A673 (cell line): ENCODE data around the gene HRH2. TPM values are rescaled to one million over a fixed set of nuclear protein-coding genes. Genes with fewer than 3 reads are reported as not detected.

ENCODE experiments used
- BruUV-seq: library from RNA; stranded (reverse); fragments of 400-500 nt; replicated peaks from 2 replicates; lab custom pipeline; 2021; lab: Mats Ljungman, UMichigan
- CTCF ChIA-PET: fragments of 300-600 bp; sonication (Branson Sonifier 250); formaldehyde crosslinking; loops from one replicate; lab custom pipeline; 2022; ENCODE audit warnings: antibody characterized with exemption; lab: Charles Lee
- POLR2A ChIA-PET: fragments of 300-600 bp; sonication (Branson Sonifier 250); formaldehyde crosslinking; loops from one replicate; lab custom pipeline; 2022; ENCODE audit warnings: antibody characterized with exemption; ENCODE audit not compliant: low non-redundant PET; lab: Charles Lee
- DNase-seq: peaks from one replicate; pipeline ENCODE4 v3.0.0-alpha.2; 2015; ENCODE audit warnings: low spot score
- H3K27ac ChIP-seq: fragments of 200-600 bp; sonication (generic); 2 replicates; pipeline ENCODE4 v1.5.1; 2016; ENCODE audit warnings: mixed run types, low read depth, mild to moderate bottlenecking, mixed read lengths, antibody characterized with exemption, low read length; ENCODE audit not compliant: poor library complexity, severe bottlenecking
- H3K27me3 ChIP-seq: fragments of 200-600 bp; sonication (generic); replicated peaks from 2 replicates; pipeline ENCODE4 v1.6.1; 2017; ENCODE audit warnings: mixed run types, low read depth, mild to moderate bottlenecking, mixed read lengths, antibody characterized with exemption, low read length; ENCODE audit not compliant: insufficient read depth, poor library complexity
- H3K36me3 ChIP-seq: fragments of 200-600 bp; sonication (generic); 2 replicates; pipeline ENCODE4 v1.6.1; 2016; ENCODE audit warnings: mixed run types, mild to moderate bottlenecking, mixed read lengths, antibody characterized with exemption, low read length; ENCODE audit not compliant: insufficient read depth, poor library complexity, severe bottlenecking
- H3K4me1 ChIP-seq: fragments of 200-600 bp; sonication (generic); 2 replicates; pipeline ENCODE4 v1.6.1; 2017; ENCODE audit warnings: mixed run types, mild to moderate bottlenecking, mixed read lengths, antibody characterized with exemption, low read length; ENCODE audit not compliant: insufficient read depth, poor library complexity, severe bottlenecking
- H3K4me3 ChIP-seq: fragments of 200-600 bp; sonication (generic); 2 replicates; pipeline ENCODE4 v1.5.1; 2016; ENCODE audit warnings: low read depth, mixed run types, mild to moderate bottlenecking, mixed read lengths, low read length; ENCODE audit not compliant: poor library complexity, severe bottlenecking
- H3K9me3 ChIP-seq: fragments of 200-600 bp; sonication (generic); 2 replicates; pipeline ENCODE4 v1.6.1; 2016; ENCODE audit warnings: mixed run types, low read depth, mild to moderate bottlenecking, mixed read lengths, antibody characterized with exemption, low read length; ENCODE audit not compliant: poor library complexity, severe bottlenecking
- CTCF ChIP-seq: fragments of 300-800, 200-600 bp; sonication (generic); conservative IDR thresholded peaks from 2 replicates; pipeline ENCODE4 v1.5.1; 2017; ENCODE audit warnings: low read depth, mild to moderate bottlenecking, antibody characterized with exemption, low read length, moderate library complexity, mixed read lengths
- EZH2 ChIP-seq: fragments of 200-600 bp; sonication (generic); IDR thresholded peaks from 2 replicates; pipeline ENCODE4 v1.6.1; 2017; ENCODE audit warnings: borderline replicate concordance, low read depth, mild to moderate bottlenecking, mixed read lengths, antibody characterized with exemption, low read length; ENCODE audit not compliant: poor library complexity, severe bottlenecking
- intact Hi-C: fragments of 100-400 bp; cut with micrococcal nuclease; formaldehyde crosslinking; loops from one replicate; pipeline ENCODE4 v1.10.0; 2022; ENCODE audit not compliant: unreplicated experiment
- total RNA-seq: library from RNA; stranded (reverse); gene quantifications from 2 replicates; pipeline ENCODE4 v1.2.3, GENCODE V29; 2021

HRH2 gene
- total RNA-seq, 1 experiment from 2014 or later, result not detected

DNA sequence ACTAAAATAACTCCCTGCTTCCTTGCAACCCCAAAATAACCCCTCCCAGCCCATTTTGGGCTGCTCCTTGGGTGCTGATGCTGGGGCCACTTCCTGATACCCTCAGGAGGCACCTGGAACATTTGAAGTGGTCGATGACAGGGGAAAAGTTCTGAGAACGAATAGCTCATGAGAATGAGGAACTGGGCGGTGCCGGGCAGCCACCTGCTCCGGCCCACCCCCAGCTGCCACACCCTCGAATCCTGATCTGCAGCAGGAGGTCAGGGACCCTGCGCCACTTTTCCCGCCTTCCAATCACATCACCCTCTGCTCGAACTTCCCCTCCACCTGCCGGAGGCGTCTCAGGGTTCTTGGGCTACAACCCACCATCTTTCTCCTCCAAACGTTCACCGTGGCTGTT, 19.7 kb downstream of the HRH2 start:
- Histone ChIP-seq H3K9me3 (no peaks in the 10 kb centered on the region), H3K4me1 (no peaks in the 10 kb centered on the region), H3K36me3 (no peaks in the 10 kb centered on the region), H3K27me3 (peaks cover 62% of the 10 kb centered on the region), H3K27ac (no peak overlapping the region), H3K4me3 (no peak overlapping the region)
- intact Hi-C loops, result no loop called here
- DNase-seq, result no peak
- ChIA-PET CTCF (interaction anchor here (0.6 kb wide), 1 partner anchor 12 kb away, joined by 12 read pairs; no protein-coding TSS in a partner anchor), POLR2A (no interaction called here)
- no TSS peak for BruUV-seq
- TF ChIP-seq CTCF, result no peak
- TF ChIP-seq EZH2, result no peak

DNA sequence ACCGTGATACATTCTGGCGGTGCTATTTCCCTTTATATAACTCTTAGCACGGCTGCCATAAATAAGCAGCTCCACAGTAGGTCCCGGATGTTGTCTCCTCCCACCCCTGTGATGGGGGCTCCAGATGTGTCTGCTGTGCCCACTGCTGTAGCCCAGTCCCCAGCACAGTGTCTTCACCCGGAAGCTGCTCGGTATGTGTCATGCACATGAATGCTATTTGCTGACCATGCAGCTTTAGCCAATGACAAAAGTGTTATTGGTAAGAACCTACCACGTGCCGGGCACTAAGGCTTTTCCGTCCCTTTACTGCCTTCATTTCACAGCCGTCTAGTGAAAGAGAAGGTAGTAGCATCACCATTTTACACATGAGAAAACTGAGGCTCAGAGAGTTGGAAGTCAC, 20.2 kb downstream of the HRH2 start:
- intact Hi-C loops, result no loop called here
- ChIA-PET CTCF (interaction anchor here (0.6 kb wide), 1 partner anchor 11 kb away, joined by 12 read pairs; no protein-coding TSS in a partner anchor), POLR2A (no interaction called here)
- Histone ChIP-seq H3K9me3 (no peaks in the 10 kb centered on the region), H3K36me3 (no peaks in the 10 kb centered on the region), H3K4me1 (no peaks in the 10 kb centered on the region), H3K27me3 (peaks cover 64% of the 10 kb centered on the region), H3K27ac (no peak overlapping the region), H3K4me3 (no peak overlapping the region)
- no TSS peak for BruUV-seq
- no peak for TF ChIP-seq CTCF
- TF ChIP-seq EZH2, result no peak
- DNase-seq, result no peak

DNA sequence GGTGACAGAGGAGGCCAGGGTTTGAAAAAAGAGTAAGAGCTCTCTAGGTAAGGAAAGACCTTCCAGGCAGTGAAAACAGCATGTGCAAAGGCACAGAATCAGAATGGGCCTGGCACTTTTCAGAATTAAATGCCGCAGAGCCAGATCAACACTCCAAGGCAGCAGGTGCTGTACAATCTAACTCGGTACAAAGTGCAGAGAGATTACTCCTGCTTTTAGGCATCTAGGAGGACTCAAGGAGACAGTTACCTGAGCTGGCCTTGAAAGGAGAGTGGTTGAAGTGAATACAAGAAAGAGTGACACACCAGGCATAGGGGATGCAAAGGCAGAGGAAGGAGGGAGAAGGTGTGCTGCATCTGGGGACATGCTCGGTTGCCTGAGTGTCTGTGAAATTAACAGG, 21.5 kb downstream of the HRH2 start:
- H3K4me3 ChIP-seq, result no peak overlapping the region
- no peaks in the 10 kb centered on the region for H3K36me3 ChIP-seq
- TF ChIP-seq EZH2, result no peak
- TF ChIP-seq CTCF, result no peak
- DNase-seq, result no peak
- H3K9me3 ChIP-seq, result no peaks in the 10 kb centered on the region
- no peak overlapping the region for H3K27ac ChIP-seq
- H3K4me1 ChIP-seq, result no peaks in the 10 kb centered on the region
- H3K27me3 ChIP-seq, result peaks cover 66% of the 10 kb centered on the region
- intact Hi-C loops, result no loop called here
- POLR2A ChIA-PET, result no interaction called here
- CTCF ChIA-PET, result no interaction called here
- no TSS peak for BruUV-seq
